T1000 (cell line): ENCODE results near the gene ANXA6.

Experiments
- DNase-seq: peaks from one replicate; lab custom pipeline; 2025; ENCODE audit warnings: mixed read lengths; lab: John Stamatoyannopoulos, UW

The ANXA6 gene

DNA sequence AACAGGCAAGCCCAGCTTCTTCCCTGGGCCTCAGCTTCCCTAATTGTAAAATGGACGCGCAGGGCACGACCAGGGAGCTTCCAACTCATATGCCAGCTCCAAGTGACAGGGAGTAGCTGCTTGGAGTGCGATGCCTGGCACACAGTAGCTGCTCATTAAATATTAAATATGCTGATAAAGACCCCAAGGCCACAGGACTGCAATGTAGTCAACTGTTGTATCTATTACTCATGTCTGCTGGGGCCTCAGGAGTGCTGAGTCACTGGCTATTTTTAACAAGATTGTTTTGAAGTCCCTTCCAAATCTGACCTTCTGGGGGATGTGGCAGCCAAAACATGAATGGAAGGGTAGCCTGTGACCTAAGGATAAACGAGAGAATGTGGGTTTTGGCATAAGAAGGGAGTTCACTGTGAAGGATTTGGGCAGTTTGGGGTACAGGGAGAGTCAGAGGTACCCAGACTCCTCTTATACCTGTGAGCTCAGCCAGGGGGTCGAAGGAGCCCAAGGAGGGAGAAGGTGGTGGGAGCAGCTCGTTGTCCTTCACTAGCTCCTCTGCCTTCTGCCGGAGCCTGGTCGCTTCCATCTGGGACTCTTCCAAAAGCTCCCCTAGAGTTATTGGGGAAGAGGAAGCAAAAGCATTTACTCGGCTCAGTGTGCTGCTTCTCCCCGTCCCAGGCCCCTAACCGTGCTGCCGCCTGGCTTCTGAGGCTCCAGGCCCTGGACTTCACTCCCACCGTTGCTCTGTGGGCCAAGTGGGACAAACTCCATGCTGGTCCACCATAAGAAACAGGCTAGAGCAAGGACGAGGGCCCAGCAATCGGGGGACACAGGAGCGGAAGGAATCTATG lies 94.2 kb downstream of the ANXA6 start:
- DNase-seq: peak; percentile 29

- no peak for DNase-seq
These were observed 95.0 kb downstream of the ANXA6 start for GRCh38 chr5:151062405-151063141.

DNA sequence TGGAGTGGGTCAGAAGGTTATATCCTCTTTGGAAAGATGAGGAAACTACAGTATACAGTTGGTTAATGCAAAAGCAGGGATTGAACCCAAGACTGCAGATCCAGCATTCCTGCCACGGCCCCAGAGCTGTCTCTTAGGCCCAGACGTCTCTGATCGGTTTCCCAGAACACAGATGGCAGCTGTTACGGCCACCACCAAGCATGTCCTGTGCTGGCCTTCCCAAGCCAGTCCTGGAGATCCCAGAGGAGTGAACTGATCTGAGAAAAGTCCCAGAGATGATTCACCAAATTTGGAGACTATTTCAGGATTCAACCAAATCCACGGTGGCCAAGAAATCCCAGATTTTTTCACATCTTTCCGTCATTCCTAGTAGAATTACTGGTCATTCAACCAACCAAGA lies 96.8 kb downstream of the ANXA6 start:
- DNase-seq: no peak

DNA sequence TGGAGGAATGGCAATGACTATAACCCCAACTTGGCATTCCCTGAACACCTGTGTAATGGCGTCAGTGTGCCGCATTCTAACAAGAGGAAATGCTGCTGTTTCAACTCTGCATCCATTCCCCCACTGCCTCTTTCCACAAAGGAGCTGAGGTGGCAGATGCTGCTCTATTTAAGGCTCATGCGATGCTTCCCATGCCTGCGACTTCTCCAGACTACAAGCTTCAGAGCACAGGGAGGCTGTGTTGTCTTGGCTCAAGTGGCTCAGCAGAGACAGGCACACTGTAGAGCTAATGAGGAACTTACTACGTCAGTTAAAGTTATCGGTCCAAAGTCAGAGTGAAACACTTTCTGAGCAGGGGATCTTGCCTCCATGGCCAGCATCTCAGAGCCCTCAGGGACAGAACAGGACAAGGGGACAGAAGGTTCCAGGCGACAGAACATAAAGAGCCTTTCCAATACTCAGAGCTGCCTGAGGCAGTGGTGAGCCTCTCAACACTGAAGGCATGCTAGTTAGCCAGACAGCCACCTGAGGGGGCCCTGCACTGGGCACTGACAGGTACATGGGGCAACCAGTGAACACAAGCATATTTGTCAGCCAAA lies 98.6 kb downstream of the ANXA6 start:
- no peak for DNase-seq

- DNase-seq: no peak
These were observed 99.3 kb downstream of the ANXA6 start for GRCh38 chr5:151058301-151058700.

DNA sequence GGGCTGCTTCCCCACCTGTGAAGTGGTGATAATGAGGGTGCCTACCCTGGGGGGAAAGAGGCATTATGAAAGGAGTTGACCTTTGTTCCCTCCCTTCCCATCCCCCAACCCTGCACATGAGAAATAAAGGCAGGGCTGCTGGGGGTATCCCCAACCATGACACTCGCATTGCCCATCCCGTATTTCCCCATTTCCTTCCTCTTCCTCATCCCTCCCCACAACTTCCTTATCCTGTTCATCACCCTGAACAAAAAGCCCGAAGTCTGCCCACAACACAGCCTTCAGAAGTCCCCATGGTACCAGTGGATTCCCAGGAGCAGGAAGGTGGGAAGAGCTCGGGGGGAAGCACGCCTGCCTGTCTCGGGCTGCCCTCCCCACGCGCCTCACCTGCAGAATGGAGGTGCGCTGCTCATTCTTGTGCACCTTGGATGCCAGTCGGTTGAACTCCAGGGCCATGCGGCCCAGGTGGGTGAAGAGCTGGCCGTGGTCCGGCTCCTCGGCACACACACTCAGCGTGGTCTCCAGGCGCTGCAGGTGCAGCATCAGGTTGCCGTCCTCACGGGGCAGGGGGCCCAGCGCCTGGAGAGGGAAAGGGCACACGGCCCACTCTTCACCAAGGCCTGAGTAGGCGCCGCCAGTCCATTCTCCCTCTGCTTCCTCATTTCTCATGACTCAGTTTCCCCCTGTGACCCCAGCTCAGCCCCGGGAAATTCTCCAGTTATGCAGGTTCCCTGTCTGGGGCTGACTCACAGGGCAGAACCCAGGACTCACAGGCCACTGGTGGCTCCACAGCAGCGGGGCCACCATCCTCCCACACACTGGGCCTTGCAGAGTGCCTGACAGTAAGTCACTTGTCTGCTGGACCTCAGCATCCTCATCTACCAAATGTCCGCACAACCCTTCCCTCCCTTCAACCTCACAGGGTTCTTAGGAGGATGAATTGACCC lies 100.9 kb downstream of the ANXA6 start:
- DNase-seq: no peak

- DNase-seq: no peak
These were observed 102.2 kb downstream of the ANXA6 start for GRCh38 chr5:151055336-151055735.

DNA sequence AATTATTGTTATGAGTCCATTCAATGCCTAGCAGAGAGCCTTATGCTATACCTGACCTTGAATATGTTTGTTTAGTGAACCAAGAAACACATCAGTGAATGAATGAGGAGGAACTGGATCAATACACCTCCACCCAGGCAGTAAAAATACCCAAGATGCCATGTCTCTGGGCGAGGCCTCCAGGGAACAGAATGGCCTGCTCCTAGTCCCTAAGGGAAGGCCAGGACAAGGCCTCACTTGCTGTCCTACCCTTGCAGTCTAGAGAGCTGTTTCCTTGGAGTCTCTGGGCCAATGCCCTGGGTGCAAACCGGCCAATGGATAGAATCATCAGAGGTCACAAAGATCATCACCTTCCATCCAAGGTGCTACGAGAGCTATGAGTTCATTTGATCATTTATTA lies 102.9 kb downstream of the ANXA6 start:
- no peak for DNase-seq

DNA sequence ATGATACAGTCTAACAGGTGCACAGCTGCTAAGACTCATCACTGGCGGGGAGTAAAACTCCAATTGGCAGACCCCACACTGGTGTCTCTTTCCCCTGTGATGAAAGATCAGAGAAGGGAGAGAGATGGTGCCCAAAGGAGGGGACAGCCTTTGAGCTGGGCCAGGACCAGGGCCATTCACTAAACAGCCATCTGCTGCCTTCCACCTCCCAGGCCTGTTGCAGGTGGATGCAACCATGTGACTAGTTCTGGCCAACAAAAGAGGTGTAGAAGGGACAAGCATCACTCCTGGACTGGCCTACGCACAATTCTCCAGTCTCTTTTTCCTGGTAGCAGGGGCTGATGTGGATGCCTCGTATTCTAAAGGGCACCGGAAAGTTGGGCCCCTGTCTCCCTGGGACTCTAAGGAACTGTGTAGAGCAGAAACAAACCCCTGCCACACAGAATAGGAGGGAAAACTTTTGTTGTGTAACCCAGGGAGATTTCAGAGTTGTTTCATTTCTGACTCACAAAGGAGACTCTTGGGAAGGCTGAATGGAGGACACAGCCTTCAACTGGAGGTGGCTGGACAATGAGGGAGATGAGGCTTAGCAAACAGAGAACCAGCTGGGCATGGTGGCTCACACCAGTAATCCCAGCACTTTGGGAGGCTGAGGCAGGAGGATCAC lies 103.7 kb downstream of the ANXA6 start:
- DNase-seq: no peak

GRCh38 chr5:151052836-151053235 lies 104.7 kb downstream of the ANXA6 start:
- DNase-seq: no peak

- DNase-seq: no peak
These were observed 105.5 kb downstream of the ANXA6 start for GRCh38 chr5:151051931-151052608.

- DNase-seq: peak; percentile 26
These were observed 106.3 kb downstream of the ANXA6 start for GRCh38 chr5:151051066-151051930.
